ENCODE data around the gene NPHP1. TPM values are rescaled to one million over a fixed set of nuclear protein-coding genes. Genes with fewer than 3 reads are reported as not detected.

NPHP1 gene
- total and polyA plus RNA-seq, 4 donors: 0.33 to 0.88 (median 0.35) TPM

DNA sequence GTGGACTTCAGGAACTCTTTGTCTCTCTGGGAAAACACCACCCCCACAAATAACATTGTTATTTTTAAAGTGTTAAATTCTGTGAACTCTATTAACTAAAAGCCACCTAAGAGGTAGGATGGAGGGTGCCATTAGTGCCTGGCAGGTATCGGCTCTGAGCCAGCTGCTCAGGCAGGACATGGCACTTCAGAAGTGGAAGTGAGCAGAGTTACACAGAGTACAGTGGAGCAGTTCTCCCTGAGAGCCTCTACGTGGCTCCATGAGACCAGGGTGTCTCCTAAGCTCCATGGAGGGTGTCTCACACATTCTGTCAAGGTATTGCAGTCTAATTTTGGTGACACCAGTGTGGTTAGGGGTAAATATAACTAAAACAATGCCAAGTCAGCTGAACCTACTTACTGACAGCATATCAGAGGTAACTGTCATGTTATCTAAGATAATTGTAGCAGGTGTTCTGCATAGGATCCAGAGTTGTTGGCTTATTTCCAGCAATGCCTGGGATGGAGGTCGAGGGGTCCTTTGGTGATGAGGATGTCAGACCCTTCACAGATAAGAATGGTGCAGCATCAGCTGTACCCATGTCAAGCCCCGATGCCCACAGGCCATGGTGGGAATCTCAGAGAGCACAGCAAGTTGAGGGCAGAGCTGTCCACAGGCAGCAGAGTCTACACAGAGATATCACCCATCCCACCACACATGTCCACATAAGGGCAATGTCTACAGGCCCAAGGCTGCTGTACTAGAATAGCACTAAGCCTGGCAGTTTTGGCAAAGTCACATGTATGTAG, 80.6 kb downstream of the NPHP1 start:
- TF ChIP-seq, protein P1, sequence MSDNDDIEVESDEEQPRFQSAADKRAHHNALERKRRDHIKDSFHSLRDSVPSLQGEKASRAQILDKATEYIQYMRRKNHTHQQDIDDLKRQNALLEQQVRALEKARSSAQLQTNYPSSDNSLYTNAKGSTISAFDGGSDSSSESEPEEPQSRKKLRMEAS (IDR thresholded peaks at IDR 0.05): no peak
- TF ChIP-seq, protein P2, sequence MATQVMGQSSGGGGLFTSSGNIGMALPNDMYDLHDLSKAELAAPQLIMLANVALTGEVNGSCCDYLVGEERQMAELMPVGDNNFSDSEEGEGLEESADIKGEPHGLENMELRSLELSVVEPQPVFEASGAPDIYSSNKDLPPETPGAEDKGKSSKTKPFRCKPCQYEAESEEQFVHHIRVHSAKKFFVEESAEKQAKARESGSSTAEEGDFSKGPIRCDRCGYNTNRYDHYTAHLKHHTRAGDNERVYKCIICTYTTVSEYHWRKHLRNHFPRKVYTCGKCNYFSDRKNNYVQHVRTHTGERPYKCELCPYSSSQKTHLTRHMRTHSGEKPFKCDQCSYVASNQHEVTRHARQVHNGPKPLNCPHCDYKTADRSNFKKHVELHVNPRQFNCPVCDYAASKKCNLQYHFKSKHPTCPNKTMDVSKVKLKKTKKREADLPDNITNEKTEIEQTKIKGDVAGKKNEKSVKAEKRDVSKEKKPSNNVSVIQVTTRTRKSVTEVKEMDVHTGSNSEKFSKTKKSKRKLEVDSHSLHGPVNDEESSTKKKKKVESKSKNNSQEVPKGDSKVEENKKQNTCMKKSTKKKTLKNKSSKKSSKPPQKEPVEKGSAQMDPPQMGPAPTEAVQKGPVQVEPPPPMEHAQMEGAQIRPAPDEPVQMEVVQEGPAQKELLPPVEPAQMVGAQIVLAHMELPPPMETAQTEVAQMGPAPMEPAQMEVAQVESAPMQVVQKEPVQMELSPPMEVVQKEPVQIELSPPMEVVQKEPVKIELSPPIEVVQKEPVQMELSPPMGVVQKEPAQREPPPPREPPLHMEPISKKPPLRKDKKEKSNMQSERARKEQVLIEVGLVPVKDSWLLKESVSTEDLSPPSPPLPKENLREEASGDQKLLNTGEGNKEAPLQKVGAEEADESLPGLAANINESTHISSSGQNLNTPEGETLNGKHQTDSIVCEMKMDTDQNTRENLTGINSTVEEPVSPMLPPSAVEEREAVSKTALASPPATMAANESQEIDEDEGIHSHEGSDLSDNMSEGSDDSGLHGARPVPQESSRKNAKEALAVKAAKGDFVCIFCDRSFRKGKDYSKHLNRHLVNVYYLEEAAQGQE (IDR thresholded peaks at IDR 0.05): no peak
- TF ChIP-seq, protein P3, sequence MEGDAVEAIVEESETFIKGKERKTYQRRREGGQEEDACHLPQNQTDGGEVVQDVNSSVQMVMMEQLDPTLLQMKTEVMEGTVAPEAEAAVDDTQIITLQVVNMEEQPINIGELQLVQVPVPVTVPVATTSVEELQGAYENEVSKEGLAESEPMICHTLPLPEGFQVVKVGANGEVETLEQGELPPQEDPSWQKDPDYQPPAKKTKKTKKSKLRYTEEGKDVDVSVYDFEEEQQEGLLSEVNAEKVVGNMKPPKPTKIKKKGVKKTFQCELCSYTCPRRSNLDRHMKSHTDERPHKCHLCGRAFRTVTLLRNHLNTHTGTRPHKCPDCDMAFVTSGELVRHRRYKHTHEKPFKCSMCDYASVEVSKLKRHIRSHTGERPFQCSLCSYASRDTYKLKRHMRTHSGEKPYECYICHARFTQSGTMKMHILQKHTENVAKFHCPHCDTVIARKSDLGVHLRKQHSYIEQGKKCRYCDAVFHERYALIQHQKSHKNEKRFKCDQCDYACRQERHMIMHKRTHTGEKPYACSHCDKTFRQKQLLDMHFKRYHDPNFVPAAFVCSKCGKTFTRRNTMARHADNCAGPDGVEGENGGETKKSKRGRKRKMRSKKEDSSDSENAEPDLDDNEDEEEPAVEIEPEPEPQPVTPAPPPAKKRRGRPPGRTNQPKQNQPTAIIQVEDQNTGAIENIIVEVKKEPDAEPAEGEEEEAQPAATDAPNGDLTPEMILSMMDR (IDR thresholded peaks at IDR 0.05; ENCODE audit: low read depth, low read length, missing input control): no peak
- TF ChIP-seq SP1 (IDR thresholded peaks at IDR 0.05): no peak
- TF ChIP-seq, protein P4, sequence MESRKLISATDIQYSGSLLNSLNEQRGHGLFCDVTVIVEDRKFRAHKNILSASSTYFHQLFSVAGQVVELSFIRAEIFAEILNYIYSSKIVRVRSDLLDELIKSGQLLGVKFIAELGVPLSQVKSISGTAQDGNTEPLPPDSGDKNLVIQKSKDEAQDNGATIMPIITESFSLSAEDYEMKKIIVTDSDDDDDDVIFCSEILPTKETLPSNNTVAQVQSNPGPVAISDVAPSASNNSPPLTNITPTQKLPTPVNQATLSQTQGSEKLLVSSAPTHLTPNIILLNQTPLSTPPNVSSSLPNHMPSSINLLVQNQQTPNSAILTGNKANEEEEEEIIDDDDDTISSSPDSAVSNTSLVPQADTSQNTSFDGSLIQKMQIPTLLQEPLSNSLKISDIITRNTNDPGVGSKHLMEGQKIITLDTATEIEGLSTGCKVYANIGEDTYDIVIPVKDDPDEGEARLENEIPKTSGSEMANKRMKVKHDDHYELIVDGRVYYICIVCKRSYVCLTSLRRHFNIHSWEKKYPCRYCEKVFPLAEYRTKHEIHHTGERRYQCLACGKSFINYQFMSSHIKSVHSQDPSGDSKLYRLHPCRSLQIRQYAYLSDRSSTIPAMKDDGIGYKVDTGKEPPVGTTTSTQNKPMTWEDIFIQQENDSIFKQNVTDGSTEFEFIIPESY (IDR thresholded peaks at IDR 0.05): no peak
- TF ChIP-seq, protein P5, sequence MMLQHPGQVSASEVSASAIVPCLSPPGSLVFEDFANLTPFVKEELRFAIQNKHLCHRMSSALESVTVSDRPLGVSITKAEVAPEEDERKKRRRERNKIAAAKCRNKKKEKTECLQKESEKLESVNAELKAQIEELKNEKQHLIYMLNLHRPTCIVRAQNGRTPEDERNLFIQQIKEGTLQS (IDR thresholded peaks at IDR 0.05): no peak
- no peak for TF ChIP-seq GABPA (IDR thresholded peaks at IDR 0.05 in 1 of 2, conservative IDR thresholded peaks at IDR 0.05 in 1 of 2)
- no peak for TF ChIP-seq HNF4G (IDR thresholded peaks at IDR 0.05)
- no peak for TF ChIP-seq FOXA2 (IDR thresholded peaks at IDR 0.05)
- no peak for TF ChIP-seq RAD21 (IDR thresholded peaks at IDR 0.05)
- TF ChIP-seq NR2F2 (IDR thresholded peaks at IDR 0.05): no peak
- TF ChIP-seq RXRA (IDR thresholded peaks at IDR 0.05): no peak
- no peak for TF ChIP-seq JUND (IDR thresholded peaks at IDR 0.05)
- no peak for TF ChIP-seq HNF4A (conservative IDR thresholded peaks at IDR 0.05)
- no peak for TF ChIP-seq EGR1 (IDR thresholded peaks at IDR 0.05; ENCODE audit: low read depth in 2 of 2)
- TF ChIP-seq TAF1 (conservative IDR thresholded peaks at IDR 0.05): no peak
- TF ChIP-seq FOXA1 (IDR thresholded peaks at IDR 0.05): no peak
- TF ChIP-seq YY1 (IDR thresholded peaks at IDR 0.05): no peak
- WGBS: 90% methylated on average over 4 of the region's 4 CpGs

More for the DNA sequence above, 80.6 kb downstream of the NPHP1 start:
- Histone ChIP-seq H3K4me3 (ENCODE audit: low read depth in 1 of 3, low read length in 3 of 3) (no peak overlapping the region), H3K36me3 (ENCODE audit: control insufficient read depth in 4 of 4, insufficient read depth in 3 of 4, low read depth in 1 of 4, low read length in 3 of 4) (no peaks in the 10 kb centered on the region), H3K27me3 (ENCODE audit: control insufficient read depth in 4 of 4, insufficient read depth in 4 of 4, low read length in 3 of 4) (no peaks in the 10 kb centered on the region), H3K27ac (ENCODE audit: low read depth in 1 of 2, low read length in 2 of 2) (no peak overlapping the region), H3K9ac (ENCODE audit: low read depth in 1 of 2, low read length in 2 of 2) (no peak overlapping the region), H3K4me1 (ENCODE audit: control insufficient read depth in 4 of 4, insufficient read depth in 4 of 4, low read length in 3 of 4) (no peaks in the 10 kb centered on the region), H3K9me3 (ENCODE audit: control insufficient read depth in 4 of 4, low read length in 3 of 4) (no peaks in the 10 kb centered on the region)
- DNase-seq (ENCODE audit: low spot score): no peak
